CD14-positive monocyte (primary cell): ENCODE results near the gene ADAMTSL2. TPM values are rescaled to one million over a fixed set of nuclear protein-coding genes. Genes with fewer than 3 reads are reported as not detected.

Source experiments
- DNase-seq, 3 donors: peaks; one replicate each; pipeline ENCODE4 v3.0.0-alpha.2; 2011 to 2022
- H2AFZ ChIP-seq: 2 replicates; pipeline ENCODE4 v1.6.0; 2012; ENCODE audit warnings: mild to moderate bottlenecking, low read depth, low read length, inconsistent platforms; ENCODE audit not compliant: insufficient read depth, poor library complexity, severe bottlenecking
- H3K27ac ChIP-seq, 2 donors: 1 replicate in 1 of 2; 2 replicates in 1 of 2; pipeline ENCODE4 v1.5.1; 2012 to 2013; ENCODE audit warnings: low read length in 2 of 2, control low read depth in 1 of 2, inconsistent platforms in 1 of 2, low read depth in 1 of 2, mild to moderate bottlenecking in 1 of 2
- H3K27me3 ChIP-seq, 2 donors: one replicate each; pipeline versions ENCODE4 v1.6.0 to v1.6.1; 2011 to 2013; ENCODE audit warnings: low read length in 2 of 2; ENCODE audit not compliant: control insufficient read depth in 2 of 2, insufficient read depth in 2 of 2
- H3K36me3 ChIP-seq, 2 donors: replicated peaks in 1 of 2; 1 replicate in 1 of 2; 2 replicates in 1 of 2; pipeline versions ENCODE4 v1.5.1 to v1.6.1; 2012 to 2013; ENCODE audit warnings: low read length in 2 of 2, control low read depth in 1 of 2, inconsistent platforms in 1 of 2, mild to moderate bottlenecking in 1 of 2; ENCODE audit not compliant: insufficient read depth in 2 of 2, control insufficient read depth in 1 of 2
- H3K4me1 ChIP-seq, 2 donors: 1 replicate in 1 of 2; 2 replicates in 1 of 2; pipeline versions ENCODE4 v1.5.1 to v1.6.1; 2012 to 2013; ENCODE audit warnings: low read length in 2 of 2, control low read depth in 1 of 2, inconsistent platforms in 1 of 2, mild to moderate bottlenecking in 1 of 2, moderate library complexity in 1 of 2; ENCODE audit not compliant: insufficient read depth in 2 of 2, control insufficient read depth in 1 of 2
- H3K4me2 ChIP-seq: replicated peaks from 2 replicates; pipeline ENCODE3; 2012; ENCODE audit warnings: low read length, moderate library complexity, mild to moderate bottlenecking; ENCODE audit not compliant: poor library complexity, severe bottlenecking; ENCODE audit errors: extremely low read depth
- H3K4me3 ChIP-seq, 3 experiments: fragments of 200-600 bp in 1 of 3; sonication (generic) in 1 of 3; replicated peaks in 1 of 3; 1 replicate in 2 of 3; 2 replicates in 1 of 3; pipeline ENCODE4 v1.5.1; 2011 to 2013; ENCODE audit warnings: low read length in 3 of 3, mild to moderate bottlenecking in 3 of 3, control low read depth in 2 of 3, low read depth in 2 of 3, inconsistent platforms in 1 of 3, moderate library complexity in 1 of 3
- H3K79me2 ChIP-seq: 2 replicates; pipeline ENCODE4 v1.6.0; 2012; ENCODE audit warnings: mild to moderate bottlenecking, control low read depth, inconsistent platforms, low read length, moderate library complexity; ENCODE audit not compliant: insufficient read depth
- H3K9ac ChIP-seq: 2 replicates; pipeline ENCODE4 v1.6.0; 2017; ENCODE audit warnings: low read length, mild to moderate bottlenecking; ENCODE audit not compliant: insufficient read depth, poor library complexity, severe bottlenecking
- H3K9me3 ChIP-seq, 2 donors: replicated peaks in 1 of 2; 1 replicate in 1 of 2; 2 replicates in 1 of 2; pipeline versions ENCODE4 v1.5.1 to v1.6.1; 2012 to 2013; ENCODE audit warnings: low read length in 2 of 2, control low read depth in 1 of 2; ENCODE audit not compliant: control insufficient read depth in 1 of 2, insufficient read depth in 1 of 2
- H4K20me1 ChIP-seq: 2 replicates; pipeline ENCODE4 v1.6.0; 2012; ENCODE audit warnings: mild to moderate bottlenecking, low read length, control low read depth, moderate library complexity; ENCODE audit not compliant: insufficient read depth
- H3K27ac Mint-ChIP-seq, 7 donors: one replicate each; pipeline ENCODE4 v1.8.0; 2020; ENCODE audit warnings: mild to moderate bottlenecking in 7 of 7, mixed read lengths in 7 of 7, moderate library complexity in 6 of 7, inconsistent platforms in 2 of 7
- H3K27me3 Mint-ChIP-seq, 3 donors: one replicate each; pipeline ENCODE4 v1.8.0; 2021 to 2022; ENCODE audit warnings: low read depth in 3 of 3, mild to moderate bottlenecking in 3 of 3, mixed read lengths in 3 of 3, moderate library complexity in 3 of 3, inconsistent platforms in 1 of 3
- H3K36me3 Mint-ChIP-seq, 2 donors: one replicate each; pipeline ENCODE4 v1.8.0; 2020; ENCODE audit warnings: mixed read lengths in 2 of 2, inconsistent platforms in 1 of 2, mild to moderate bottlenecking in 1 of 2
- H3K4me1 Mint-ChIP-seq: one replicate; pipeline ENCODE4 v1.8.0; 2020; ENCODE audit warnings: mild to moderate bottlenecking, mixed read lengths
- H3K4me3 Mint-ChIP-seq, 2 donors: one replicate each; pipeline ENCODE4 v1.8.0; 2020; ENCODE audit warnings: mild to moderate bottlenecking in 2 of 2, mixed read lengths in 2 of 2, moderate library complexity in 1 of 2
- H3K9me3 Mint-ChIP-seq, 7 donors: one replicate each; pipeline ENCODE4 v1.8.0; 2020 to 2022; ENCODE audit warnings: mixed read lengths in 7 of 7, mild to moderate bottlenecking in 6 of 7, moderate library complexity in 6 of 7, inconsistent platforms in 2 of 7
- WGBS: methylation state at CpG from one replicate; pipeline ENCODE4 v1.1.5; 2013; ENCODE audit warnings: missing lambda C conversion rate; ENCODE audit not compliant: insufficient coverage; 5-methylcytosine and 5-hydroxymethylcytosine counted together
- intact Hi-C, 2 donors: fragments of 100-400 bp; cut with micrococcal nuclease; formaldehyde crosslinking; loops; one replicate each; pipeline versions ENCODE4 v1.15.0 to v1.15.1; 2023
- polyA plus RNA-seq, 3 donors: library from polyadenylated mRNA; depleted of rRNA in 1 of 3; unstranded in 2 of 3; stranded (reverse) in 1 of 3; fragments of 300-500 nt in 2 of 3; fragments of >200 nt in 1 of 3; fragmentation: Illumina TruSeq in 2 of 3; gene quantifications; 1 replicate in 2 of 3; 2 replicates in 1 of 3; pipeline ENCODE4 v1.2.3, GENCODE V29; 2012 to 2021
- TF ChIP-seq, protein P1 (sequence below): fragments of 200-600 bp; IDR thresholded peaks from one replicate; pipeline ENCODE4 v1.8.0; 2022; ENCODE audit warnings: antibody characterized with exemption, mild to moderate bottlenecking

ADAMTSL2 gene
- polyA plus RNA-seq, 3 donors: 0.08 TPM; not detected in 2

DNA sequence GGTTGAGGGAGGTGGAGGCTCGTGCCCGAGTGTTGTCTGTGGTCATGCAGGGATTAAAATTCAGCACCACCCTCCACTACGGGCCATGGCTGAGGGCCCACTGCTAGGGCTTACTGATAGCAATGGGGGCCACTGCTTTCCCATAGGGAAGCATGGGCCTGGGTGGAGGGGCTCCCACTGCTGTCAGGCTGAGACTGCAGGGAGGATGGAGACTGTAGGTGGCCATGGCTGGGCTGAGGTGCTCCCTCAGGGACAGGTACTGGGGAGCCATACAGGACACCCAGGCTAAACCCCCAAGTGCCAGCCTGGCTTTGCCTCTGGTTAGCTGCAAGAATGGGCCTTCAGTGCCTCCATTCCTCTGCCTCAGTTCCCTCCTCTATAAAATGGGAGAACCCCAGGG, 48.6 kb downstream of the ADAMTSL2 start:
- Mint-ChIP-seq H3K27ac (no peak overlapping the region), H3K4me3 (no peak overlapping the region), H3K36me3 (no peaks in the 10 kb centered on the region), H3K9me3 (peaks cover 0 to 8% (median 3%) of the 10 kb centered on the region in 7 donors), H3K4me1 (no peaks in the 10 kb centered on the region), H3K27me3 (peaks cover 25 to 62% (median 59%) of the 10 kb centered on the region in 3 donors)
- Histone ChIP-seq H3K27me3 (peaks cover 2 to 47% of the 10 kb centered on the region in 2 donors), H3K36me3 (no peaks in the 10 kb centered on the region), H3K4me3 (no peak overlapping the region), H3K27ac (no peak overlapping the region), H3K4me1 (no peaks in the 10 kb centered on the region), H3K9ac (no peak overlapping the region), H3K79me2 (no peaks in the 10 kb centered on the region), H4K20me1 (no peaks in the 10 kb centered on the region), H3K9me3 (peaks cover 0 to 1% of the 10 kb centered on the region in 2 donors), H3K4me2 (no peak overlapping the region), H2AFZ (no peak overlapping the region)
- DNase-seq: no peak
- WGBS: no CpG with 5 or more reads among the region's 3 CpGs
- TF ChIP-seq, protein P1, sequence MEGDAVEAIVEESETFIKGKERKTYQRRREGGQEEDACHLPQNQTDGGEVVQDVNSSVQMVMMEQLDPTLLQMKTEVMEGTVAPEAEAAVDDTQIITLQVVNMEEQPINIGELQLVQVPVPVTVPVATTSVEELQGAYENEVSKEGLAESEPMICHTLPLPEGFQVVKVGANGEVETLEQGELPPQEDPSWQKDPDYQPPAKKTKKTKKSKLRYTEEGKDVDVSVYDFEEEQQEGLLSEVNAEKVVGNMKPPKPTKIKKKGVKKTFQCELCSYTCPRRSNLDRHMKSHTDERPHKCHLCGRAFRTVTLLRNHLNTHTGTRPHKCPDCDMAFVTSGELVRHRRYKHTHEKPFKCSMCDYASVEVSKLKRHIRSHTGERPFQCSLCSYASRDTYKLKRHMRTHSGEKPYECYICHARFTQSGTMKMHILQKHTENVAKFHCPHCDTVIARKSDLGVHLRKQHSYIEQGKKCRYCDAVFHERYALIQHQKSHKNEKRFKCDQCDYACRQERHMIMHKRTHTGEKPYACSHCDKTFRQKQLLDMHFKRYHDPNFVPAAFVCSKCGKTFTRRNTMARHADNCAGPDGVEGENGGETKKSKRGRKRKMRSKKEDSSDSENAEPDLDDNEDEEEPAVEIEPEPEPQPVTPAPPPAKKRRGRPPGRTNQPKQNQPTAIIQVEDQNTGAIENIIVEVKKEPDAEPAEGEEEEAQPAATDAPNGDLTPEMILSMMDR: no peak
- intact Hi-C loops: no loop called here

DNA sequence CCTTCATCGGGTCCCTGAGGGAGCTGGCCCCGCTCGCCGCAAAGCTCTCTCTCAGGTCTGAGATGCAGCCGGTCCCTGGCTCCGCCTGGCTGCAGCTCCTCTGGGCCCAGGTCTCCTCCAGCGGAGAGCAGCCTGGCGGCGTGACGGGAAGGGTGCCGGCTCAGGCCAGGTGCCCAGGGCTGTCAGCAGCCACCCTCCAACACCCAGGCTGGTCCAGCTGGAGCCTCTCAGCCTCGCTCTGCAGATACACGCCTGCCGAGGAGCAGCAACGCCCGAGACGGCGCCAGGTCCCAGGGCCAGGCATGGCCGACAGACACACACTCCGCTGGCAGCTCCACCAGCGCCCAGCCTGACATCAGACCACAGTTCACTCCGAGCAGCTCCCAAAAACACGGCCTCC, 49.1 kb downstream of the ADAMTSL2 start:
- TF ChIP-seq, protein P1: no peak
- Mint-ChIP-seq H3K4me3 (no peak overlapping the region), H3K27me3 (peaks cover 22 to 57% (median 55%) of the 10 kb centered on the region in 3 donors), H3K9me3 (peaks cover 4 to 12% (median 7%) of the 10 kb centered on the region in 7 donors), H3K27ac (no peak overlapping the region), H3K36me3 (no peaks in the 10 kb centered on the region), H3K4me1 (no peaks in the 10 kb centered on the region)
- Histone ChIP-seq H3K27ac (no peak overlapping the region), H3K27me3 (peaks cover 2 to 42% of the 10 kb centered on the region in 2 donors), H3K9ac (no peak overlapping the region), H3K4me1 (no peaks in the 10 kb centered on the region), H3K79me2 (no peaks in the 10 kb centered on the region), H3K4me3 (no peak overlapping the region), H3K36me3 (no peaks in the 10 kb centered on the region), H3K4me2 (no peak overlapping the region), H2AFZ (no peak overlapping the region), H3K9me3 (peaks cover 5 to 6% of the 10 kb centered on the region in 2 donors), H4K20me1 (no peaks in the 10 kb centered on the region)
- intact Hi-C loops: no loop called here
- 89% methylated on average over 23 of the region's 23 CpGs for WGBS
- DNase-seq: no peak
